Neural progenitor cell (in vitro differentiated cells): ENCODE measurements around the gene KCNAB3.

Source experiments
- EZH2 ChIP-seq: fragments of 200-600 bp; sonication (generic); IDR thresholded peaks from 2 replicates; pipeline ENCODE4 v1.6.1; 2017; ENCODE audit warnings: antibody characterized with exemption, mild to moderate bottlenecking, moderate library complexity
- TF ChIP-seq, protein P1 (sequence below): fragments of 200-600 bp; sonication (generic); IDR thresholded peaks from 2 replicates; pipeline ENCODE4 v1.5.1; 2017; ENCODE audit warnings: antibody characterized with exemption, mild to moderate bottlenecking

- TF ChIP-seq, protein P1, sequence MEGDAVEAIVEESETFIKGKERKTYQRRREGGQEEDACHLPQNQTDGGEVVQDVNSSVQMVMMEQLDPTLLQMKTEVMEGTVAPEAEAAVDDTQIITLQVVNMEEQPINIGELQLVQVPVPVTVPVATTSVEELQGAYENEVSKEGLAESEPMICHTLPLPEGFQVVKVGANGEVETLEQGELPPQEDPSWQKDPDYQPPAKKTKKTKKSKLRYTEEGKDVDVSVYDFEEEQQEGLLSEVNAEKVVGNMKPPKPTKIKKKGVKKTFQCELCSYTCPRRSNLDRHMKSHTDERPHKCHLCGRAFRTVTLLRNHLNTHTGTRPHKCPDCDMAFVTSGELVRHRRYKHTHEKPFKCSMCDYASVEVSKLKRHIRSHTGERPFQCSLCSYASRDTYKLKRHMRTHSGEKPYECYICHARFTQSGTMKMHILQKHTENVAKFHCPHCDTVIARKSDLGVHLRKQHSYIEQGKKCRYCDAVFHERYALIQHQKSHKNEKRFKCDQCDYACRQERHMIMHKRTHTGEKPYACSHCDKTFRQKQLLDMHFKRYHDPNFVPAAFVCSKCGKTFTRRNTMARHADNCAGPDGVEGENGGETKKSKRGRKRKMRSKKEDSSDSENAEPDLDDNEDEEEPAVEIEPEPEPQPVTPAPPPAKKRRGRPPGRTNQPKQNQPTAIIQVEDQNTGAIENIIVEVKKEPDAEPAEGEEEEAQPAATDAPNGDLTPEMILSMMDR = no peak
- TF ChIP-seq EZH2 = no peak
Observed at GRCh38 chr17:7959503-7960253, 30.0 kb upstream of the KCNAB3 start.
